LNCaP clone FGC (cell line): ENCODE measurements around the gene CINP.
A peak's percentile ranks its signal among the peaks of the same experiment; 100 is the strongest.

Experiments
- DNase-seq: peaks from one replicate; pipeline ENCODE4 v3.0.0-alpha.2; 2011; ENCODE audit warnings: low read depth
- H3K4me3 ChIP-seq: 2 replicates; pipeline ENCODE4 v1.5.1; 2011; ENCODE audit warnings: mild to moderate bottlenecking, low read depth, low read length, control low read depth
- TF ChIP-seq, protein P1 (sequence below): IDR thresholded peaks from 2 replicates; pipeline ENCODE4 v1.5.1; 2012; ENCODE audit warnings: mild to moderate bottlenecking; ENCODE audit not compliant: control insufficient read depth, insufficient read depth; ENCODE audit errors: extremely low read depth

Gene CINP

DNA sequence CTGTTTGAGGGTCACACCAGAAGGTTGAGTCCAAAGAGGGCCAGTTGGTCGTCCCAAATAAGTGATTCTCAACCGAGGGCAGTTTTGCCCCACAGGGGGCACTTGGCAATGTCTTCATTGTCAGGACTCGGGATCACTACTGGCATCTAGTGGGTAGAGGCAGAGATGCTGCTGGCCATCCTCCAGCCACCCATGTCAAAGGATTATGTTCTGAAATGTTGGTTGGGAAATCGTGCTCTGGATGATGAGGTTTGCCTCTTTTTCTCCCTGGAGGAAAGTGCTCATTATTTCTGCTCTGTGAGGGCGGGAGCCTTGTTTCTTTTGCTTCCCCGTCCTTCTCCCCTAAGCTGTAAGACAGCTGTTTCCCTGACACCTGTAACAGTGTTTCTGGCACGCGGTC, 39.6 kb downstream of the CINP start:
- peak; percentile 22 for DNase-seq
- TF ChIP-seq, protein P1, sequence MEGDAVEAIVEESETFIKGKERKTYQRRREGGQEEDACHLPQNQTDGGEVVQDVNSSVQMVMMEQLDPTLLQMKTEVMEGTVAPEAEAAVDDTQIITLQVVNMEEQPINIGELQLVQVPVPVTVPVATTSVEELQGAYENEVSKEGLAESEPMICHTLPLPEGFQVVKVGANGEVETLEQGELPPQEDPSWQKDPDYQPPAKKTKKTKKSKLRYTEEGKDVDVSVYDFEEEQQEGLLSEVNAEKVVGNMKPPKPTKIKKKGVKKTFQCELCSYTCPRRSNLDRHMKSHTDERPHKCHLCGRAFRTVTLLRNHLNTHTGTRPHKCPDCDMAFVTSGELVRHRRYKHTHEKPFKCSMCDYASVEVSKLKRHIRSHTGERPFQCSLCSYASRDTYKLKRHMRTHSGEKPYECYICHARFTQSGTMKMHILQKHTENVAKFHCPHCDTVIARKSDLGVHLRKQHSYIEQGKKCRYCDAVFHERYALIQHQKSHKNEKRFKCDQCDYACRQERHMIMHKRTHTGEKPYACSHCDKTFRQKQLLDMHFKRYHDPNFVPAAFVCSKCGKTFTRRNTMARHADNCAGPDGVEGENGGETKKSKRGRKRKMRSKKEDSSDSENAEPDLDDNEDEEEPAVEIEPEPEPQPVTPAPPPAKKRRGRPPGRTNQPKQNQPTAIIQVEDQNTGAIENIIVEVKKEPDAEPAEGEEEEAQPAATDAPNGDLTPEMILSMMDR: peak; percentile 77
- no peak overlapping the region for H3K4me3 ChIP-seq

DNA sequence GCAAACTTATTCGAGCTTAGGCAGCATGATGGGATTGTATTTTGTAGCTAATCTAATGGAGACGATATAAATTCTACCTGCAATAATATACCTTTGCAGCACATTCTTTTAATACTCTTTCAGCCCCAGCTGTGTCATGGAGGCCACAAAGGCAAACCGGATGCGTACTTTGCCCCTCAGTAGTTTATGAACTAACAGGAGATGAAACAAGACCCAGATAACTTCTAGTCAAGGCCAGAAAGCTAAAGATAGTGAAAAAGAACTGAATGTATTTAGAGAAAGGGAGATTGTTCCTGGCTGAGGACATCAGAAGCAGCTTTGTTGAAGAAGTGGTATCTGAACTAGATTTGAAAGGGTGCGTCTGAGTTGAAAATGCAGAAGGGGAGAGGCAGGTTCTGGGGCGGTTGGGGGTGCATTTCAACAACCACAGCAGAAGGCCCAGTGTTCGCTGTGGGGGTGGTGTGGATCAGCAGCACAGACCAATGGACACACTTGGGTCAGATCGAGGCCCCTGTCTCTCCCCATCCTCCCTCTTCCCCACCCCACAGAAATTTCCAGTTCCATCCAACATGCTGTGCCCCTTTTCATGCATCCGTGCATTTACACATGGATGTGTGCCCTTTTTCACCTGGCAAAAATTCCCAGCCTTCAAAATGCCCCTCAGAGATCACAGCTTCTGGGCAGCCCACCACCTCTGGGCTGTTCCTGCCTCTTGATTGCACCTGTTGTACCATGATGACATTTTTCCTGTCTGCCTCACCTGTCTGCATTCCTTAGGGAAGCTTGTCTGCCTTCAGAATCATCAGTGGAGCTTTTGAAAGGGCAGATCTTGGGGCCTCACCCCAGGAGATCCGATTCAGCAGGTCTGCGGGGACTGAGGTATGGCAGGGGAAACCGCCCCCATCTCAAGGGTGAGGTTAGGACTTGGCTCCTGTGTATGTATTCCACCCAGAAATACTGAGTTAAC, 41.0 kb downstream of the CINP start:
- H3K4me3 ChIP-seq: no peak overlapping the region
- TF ChIP-seq, protein P1: no peak
- DNase-seq: no peak

DNA sequence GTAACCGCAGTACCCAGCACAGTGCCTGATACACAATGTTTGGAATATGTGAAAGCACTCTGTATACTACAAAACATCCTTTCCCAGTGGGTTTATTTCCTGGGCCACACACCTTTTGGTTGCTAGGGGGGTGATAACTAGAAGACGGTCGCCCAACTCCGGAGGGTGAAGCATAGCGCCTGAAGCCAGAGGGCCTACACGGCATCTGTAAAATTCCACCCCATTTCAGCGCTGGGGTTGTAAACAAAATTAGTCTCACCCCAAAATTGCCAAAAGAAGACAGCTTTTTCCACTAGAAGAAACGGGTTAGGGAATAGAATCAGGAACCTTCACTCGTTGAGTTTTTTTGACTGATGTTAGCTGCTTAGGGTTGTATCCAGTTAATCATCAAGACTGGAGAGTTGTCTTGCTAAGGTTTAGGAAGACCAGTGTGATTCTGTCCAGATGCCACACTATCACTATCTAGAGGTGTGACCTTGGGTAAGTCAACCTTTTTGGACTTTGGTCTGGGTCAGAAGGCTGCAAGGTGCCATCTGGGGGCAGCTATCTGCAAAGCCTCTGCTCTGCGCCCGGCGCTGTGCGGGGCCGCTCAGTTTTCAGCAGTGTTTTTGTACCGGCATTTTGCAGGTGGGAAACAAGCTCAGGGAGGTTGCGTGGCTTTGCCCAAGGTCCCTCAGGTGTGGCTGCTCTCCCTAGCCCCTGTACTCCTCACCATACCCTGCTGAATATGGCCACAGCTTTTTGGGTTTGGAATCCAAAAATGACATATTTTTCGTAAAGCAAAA, 41.8 kb downstream of the CINP start:
- no peak for DNase-seq
- peak overlapping the region; percentile 77 for H3K4me3 ChIP-seq
- TF ChIP-seq, protein P1: no peak

DNA sequence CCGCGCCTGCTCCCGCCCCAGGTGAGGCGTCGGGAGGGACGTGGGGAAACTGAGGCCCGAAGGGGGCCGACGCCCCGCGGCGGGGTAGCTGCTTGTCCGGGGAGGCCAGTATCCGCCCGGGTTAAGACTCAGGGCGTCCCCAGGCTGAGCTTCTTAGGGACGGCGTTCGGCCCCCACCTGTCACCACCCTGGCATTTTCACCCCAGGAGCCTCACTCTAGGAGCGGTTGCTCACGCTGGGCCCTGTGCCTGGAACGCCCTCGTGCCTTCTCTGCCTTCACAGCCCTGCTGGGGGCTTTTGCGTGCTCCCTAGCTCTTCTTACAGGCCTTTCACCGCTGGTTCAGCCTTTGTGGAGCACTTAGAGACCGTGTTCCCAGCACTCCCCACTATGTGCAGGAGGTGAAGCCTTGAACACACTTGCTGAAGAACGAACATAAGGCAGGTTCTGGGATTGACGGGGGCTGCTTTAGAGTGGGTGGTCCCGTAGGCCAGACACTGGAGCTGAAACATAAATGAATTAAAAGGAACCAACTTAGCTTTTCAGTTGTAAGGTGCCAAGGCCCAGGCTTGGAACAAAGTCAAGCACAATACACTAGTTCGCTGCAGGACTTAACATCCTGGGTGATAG, 42.5 kb downstream of the CINP start:
- no peak for DNase-seq
- TF ChIP-seq, protein P1: no peak
- H3K4me3 ChIP-seq: peak overlapping the region; percentile 77

DNA sequence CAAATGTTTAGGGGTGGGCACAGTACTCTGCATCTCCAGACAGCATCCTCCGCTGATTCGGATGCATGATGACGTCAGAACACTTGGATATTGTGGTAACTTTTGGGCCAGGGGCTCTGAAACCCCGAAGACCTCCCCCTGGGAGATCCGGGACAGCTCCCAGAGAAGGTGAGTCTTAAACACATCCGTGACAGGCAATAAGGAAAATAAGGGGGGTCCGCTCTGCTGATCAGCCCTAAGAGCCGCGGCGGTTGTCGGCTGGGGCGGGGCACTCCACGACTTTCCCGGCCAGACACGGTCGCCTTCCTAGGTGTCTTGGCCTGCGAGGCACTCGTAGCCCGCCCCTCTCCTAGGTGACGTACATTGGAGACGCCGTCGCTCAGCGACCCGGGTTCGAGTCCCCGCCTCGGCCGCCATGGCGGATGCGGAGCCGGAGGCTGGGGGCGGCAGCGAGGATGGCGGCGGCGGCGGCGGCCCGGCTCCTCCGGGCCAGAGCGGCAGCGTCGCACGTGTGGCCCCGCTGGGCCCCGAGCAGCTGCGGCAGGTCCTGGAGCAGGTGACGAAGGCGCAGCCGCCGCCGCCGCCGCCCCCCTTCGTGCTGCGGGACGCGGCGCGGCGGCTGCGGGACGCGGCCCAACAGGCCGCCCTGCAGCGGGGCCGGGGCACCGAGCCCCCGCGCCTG, 43.2 kb downstream of the CINP start, which contains the start of gene ZNF839:
Gene ZNF839, plus strand, starts transcription at position 396 of the 682 bp plus-strand sequence. Its CDS starts 20 bp downstream, at position 416.
- DNase-seq: peak; percentile 59
- TF ChIP-seq, protein P1: no peak
- peak within 1 kb of the TSS; percentile 77 for H3K4me3 ChIP-seq

DNA sequence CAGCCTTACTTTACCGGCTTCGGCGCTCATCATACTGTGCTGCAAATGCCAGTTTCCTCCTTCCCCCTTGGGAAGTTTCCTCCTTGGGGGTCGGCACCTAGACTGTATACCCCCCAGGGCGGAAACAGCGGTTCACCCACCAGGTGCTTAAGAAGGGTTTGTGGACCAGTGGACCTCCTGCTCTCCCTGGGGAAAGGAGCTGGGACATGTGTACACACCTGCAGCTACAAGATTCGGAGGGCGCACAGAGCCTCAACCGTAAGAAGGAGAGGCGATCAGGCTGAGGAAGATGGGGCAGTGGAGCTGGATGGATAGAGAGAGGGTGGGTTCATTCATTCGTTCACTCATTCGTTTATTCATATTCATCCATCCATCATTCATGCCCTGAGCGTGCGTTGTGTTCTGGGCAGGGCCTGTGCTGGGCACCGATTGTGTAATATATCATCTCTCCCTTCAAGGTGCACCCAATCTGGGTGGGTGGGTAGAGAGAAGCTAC, 43.9 kb downstream of the CINP start:
- peak overlapping the region; percentile 77 for H3K4me3 ChIP-seq
- no peak for DNase-seq
- TF ChIP-seq, protein P1: no peak
